Measurements from ENCODE around the gene LRRFIP1.
A peak's percentile ranks its signal among the peaks of the same experiment; 100 is the strongest.

The LRRFIP1 gene

DNA sequence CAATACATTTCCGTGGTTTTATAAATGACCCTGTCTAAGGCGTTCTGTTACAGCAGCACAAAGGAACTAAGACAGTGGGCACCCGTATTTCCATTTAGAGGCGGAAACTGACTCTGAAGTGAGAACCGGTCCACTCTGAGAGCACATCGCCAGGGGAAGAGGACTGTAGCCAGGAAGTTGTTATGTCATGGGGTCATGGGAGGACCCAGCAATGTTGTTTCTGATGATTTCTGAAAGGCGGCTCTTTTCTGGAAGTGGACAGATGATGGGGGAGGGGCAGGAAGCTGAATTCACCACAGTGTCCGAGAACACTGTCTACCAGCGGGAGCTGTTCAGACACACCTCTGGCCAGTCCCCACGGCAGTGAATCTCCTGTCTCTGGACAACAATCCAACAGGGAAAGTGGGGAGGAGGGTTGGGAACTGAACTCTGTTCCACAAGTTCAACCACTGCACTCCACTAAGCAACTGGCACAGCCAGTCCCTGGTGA lies 2.1 kb upstream of the LRRFIP1 start:
- peaks cover 4% of the 10 kb centered on the region for H3K36me3 Mint-ChIP-seq
- peaks cover 3% of the 10 kb centered on the region for H3K27me3 Mint-ChIP-seq
- H3K4me3 Mint-ChIP-seq: peak overlapping the region; percentile 78
- peaks cover 20% of the 10 kb centered on the region for H3K4me1 Mint-ChIP-seq (ENCODE audit: low read depth)
- no peak overlapping the region for H3K27ac Mint-ChIP-seq
- H3K9me3 Mint-ChIP-seq (ENCODE audit: low read depth): no peaks in the 10 kb centered on the region

DNA sequence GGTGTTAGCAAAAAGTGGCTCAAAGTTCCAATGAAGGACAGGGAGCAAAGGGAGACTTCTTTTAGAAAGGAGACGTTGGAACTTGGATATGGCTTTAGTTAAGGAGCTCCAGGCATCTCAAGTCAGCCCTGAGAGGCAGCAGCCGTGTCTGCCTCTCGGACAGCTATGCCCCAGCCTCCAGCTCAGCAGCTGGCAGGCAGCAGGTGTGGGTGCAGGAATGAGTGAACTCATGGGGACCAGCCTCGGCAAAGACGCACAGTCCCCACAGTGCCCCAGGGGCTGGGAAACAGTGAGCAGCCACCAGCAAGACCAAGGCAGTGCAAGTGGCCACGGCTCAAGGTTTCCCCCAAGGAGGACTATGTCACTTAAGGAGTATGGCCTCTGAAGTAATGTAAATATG lies 1.6 kb upstream of the LRRFIP1 start:
- H3K27me3 Mint-ChIP-seq: peaks cover 5% of the 10 kb centered on the region
- H3K36me3 Mint-ChIP-seq: peaks cover 5% of the 10 kb centered on the region
- H3K27ac Mint-ChIP-seq: no peak overlapping the region
- H3K4me3 Mint-ChIP-seq: peak overlapping the region; percentile 78
- no peaks in the 10 kb centered on the region for H3K9me3 Mint-ChIP-seq (ENCODE audit: low read depth)
- H3K4me1 Mint-ChIP-seq (ENCODE audit: low read depth): peaks cover 23% of the 10 kb centered on the region

DNA sequence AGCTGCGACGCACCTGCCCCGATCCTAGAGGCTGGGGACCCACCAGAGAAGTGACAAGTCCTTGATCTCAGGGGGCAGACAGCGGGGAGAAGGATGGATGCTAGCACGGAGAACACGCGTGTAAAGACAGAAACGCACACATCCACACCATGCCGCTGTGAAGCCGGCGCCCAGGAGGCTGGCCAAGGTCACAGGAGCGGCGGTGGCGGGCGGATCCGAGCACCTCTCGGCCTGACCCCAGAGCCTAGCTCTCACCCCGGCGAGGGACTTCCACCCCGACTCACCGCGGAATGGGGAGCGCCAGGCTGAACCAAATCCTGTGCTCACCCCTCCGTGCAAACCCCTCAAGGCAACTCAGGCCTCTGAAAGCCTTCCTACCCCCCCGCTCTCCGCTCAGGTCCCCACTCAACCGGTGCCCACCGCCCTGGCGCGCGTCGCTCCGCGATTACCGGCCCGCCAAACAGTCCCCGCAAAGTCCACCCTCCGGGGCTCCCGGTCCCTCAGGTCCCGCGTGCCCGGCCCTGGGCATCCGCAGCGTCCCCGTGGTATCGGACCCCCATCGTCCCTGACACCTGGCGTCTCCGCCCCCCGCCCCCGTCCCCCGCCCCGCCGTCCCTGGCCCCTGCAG lies 460 bp upstream of the LRRFIP1 start:
- Mint-ChIP-seq H3K36me3 (peaks cover 5% of the 10 kb centered on the region), H3K4me1 (ENCODE audit: low read depth) (peaks cover 23% of the 10 kb centered on the region), H3K27me3 (peaks cover 5% of the 10 kb centered on the region), H3K9me3 (ENCODE audit: low read depth) (no peaks in the 10 kb centered on the region), H3K27ac (peak overlapping the region; percentile 47), H3K4me3 (peak overlapping the region; percentile 78)

DNA sequence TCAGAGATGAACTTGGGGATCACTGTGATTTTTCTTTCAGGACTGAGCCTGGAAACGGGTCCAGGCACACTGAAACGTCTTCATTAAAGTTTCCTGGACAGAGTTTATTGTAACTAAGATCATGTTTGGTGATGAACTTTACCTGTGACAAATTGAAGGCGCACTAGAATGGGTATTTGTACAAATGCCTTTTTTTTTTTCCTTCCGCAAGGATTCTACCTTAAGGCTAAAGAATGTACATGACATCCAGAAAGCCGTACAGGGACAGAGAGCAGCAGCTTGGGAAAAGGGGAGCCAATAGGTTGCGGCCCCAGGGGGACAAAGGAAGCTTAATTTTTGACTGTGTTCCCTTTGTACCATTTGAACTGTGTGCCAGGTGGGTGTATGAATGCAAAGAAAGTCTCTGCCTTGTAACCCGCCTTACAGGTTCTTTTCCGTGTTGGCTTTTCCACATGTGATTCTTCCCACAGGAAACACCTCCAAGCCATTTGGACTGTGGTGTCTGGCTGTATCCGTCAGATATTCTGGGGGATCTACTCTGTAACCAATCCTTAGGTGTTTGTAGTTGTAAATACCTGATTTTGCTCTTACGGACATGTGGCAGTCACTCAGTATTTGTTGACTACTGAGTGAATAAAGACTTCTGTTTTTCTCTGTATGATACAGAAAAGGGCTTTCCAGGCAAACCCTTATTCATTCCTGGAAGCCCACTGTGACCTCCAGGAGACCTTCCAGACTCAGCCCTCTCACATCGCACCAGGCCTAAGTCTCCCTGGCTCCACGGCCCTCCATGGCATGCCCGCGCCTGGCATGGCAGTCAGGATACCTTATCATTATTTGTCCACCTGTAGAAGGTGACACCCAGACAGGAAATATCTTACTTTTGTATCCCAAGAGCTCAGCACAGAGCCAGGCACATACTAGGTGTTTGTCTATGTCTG lies 1.1 kb downstream of the LRRFIP1 start:
- Mint-ChIP-seq H3K9me3 (ENCODE audit: low read depth) (no peaks in the 10 kb centered on the region), H3K27me3 (peaks cover 5% of the 10 kb centered on the region), H3K4me3 (peak overlapping the region; percentile 88), H3K27ac (peak overlapping the region; percentile 46), H3K4me1 (ENCODE audit: low read depth) (peaks cover 23% of the 10 kb centered on the region), H3K36me3 (peaks cover 5% of the 10 kb centered on the region)

DNA sequence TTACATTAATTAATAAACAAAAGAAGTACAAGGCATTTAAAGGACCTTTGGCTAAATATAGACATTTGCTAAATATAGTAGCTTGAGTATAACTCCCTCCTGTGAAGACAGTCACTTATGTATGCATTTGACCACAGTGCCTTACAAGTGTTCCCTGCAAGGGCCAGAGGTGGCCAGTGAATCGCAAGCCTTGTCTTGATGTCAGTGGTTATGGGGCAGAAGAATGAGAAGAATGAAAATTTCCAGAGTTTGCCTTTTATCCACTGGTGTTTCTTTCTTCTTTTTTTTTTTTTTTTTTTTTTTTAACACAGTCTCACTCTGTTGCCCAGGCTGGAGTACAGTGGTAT lies 1.8 kb downstream of the LRRFIP1 start:
- Mint-ChIP-seq H3K9me3 (ENCODE audit: low read depth) (no peaks in the 10 kb centered on the region), H3K4me3 (no peak overlapping the region), H3K27me3 (peaks cover 5% of the 10 kb centered on the region), H3K36me3 (peaks cover 5% of the 10 kb centered on the region), H3K4me1 (ENCODE audit: low read depth) (peaks cover 23% of the 10 kb centered on the region), H3K27ac (no peak overlapping the region)

DNA sequence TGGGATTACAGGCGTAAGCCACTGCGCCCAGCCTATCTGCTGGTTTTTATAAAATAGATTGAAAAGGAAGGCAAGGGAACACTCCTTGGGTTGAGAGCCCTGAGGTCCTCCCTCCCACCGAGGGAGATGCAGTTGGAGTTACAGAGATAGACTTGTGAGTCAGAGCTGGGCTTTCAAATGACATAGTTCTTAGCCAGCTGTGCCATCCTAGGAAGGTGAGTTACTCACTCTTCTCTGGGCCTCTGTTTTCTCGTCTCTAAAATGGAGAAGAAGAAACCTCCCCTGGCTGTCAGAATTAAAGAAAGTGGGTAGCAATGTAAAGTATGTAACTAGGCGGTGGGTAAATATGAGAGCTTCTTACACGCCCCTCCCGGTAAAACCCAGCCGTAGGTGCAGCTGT lies 2.4 kb downstream of the LRRFIP1 start:
- peaks cover 5% of the 10 kb centered on the region for H3K27me3 Mint-ChIP-seq
- no peak overlapping the region for H3K4me3 Mint-ChIP-seq
- H3K27ac Mint-ChIP-seq: no peak overlapping the region

DNA sequence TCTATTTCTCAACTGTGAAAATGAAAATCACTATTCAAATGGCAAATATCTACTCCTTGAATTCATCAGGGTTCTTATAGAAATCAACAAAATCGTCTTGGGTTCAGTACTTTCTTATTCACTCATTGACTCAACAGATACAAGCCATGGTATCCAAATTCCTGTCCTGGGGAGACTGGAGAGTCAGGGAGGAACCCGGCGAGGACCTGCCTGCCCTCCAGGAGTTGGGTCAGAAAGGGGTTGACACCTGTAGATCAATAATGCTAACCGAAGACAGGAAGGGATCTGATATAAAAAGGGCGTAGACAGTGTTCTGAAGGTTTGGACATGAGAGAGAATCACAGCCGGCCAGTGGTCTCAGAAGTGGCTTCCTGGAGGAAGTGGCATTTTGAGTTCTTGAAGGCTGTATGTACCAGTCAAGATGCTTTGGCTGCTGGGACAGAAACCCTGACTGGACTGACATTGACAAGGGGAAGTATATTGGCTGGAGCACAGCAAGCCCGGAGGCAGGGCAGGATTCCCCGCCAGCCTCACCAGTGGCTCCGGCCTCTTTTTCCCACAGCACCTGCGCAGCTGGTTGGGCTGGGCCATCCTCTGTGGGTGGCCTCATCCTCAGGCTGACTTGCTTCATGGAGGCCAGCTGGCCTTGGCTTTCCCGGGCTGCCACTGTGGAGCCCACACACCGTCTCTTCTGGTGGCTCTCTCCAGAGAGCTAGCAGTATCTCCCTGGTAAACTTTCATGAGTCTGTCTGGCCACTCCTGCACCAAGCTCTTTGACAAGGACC lies 3.0 kb downstream of the LRRFIP1 start:
- Mint-ChIP-seq H3K36me3 (peaks cover 9% of the 10 kb centered on the region), H3K4me3 (no peak overlapping the region), H3K9me3 (ENCODE audit: low read depth) (no peaks in the 10 kb centered on the region), H3K4me1 (ENCODE audit: low read depth) (peaks cover 23% of the 10 kb centered on the region), H3K27me3 (peaks cover 7% of the 10 kb centered on the region), H3K27ac (no peak overlapping the region)

More for the DNA sequence above, 2.4 kb downstream of the LRRFIP1 start:
- peaks cover 5% of the 10 kb centered on the region for H3K36me3 Mint-ChIP-seq
- no peaks in the 10 kb centered on the region for H3K9me3 Mint-ChIP-seq (ENCODE audit: low read depth)
- peaks cover 23% of the 10 kb centered on the region for H3K4me1 Mint-ChIP-seq (ENCODE audit: low read depth)

DNA sequence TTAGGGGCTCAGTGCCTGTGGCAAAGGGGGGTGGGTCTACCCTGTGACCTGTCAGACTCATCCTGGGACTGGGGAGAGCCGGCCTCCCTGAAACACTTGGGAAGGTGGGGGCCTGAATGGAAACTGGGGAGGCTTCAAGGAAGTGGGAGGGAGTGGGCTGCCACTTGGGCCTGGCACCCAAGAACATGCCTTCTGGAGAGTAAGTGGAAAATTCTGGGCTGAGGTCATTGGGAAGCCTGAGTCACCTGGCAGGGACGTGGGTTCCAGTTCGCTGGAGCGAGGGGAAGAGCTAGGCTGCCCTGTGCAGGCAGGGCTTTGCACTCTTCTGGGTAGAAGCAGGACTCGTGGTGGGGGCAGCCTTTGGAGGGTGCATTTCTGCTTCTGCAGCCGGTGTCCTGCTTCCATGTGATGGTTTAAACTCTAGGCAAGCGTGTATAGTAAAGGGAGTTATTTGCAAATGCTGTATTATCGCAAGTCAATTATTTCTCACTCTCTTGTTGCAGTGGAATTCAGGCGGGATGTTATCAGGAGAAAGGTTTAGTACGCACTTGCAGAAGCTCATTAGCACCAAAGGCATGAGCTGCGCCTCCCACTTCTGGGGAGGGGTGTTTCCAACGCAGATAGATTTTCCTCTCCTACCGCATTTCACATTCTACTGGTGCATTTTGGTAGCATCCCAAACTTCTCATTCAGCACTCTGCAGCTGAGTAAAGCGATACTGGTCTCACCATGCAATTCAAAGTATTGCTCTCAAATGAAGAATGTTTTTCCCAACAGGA lies 3.8 kb downstream of the LRRFIP1 start:
- Mint-ChIP-seq H3K27me3 (peaks cover 7% of the 10 kb centered on the region), H3K36me3 (peaks cover 9% of the 10 kb centered on the region), H3K4me1 (ENCODE audit: low read depth) (peaks cover 23% of the 10 kb centered on the region), H3K27ac (no peak overlapping the region), H3K4me3 (no peak overlapping the region), H3K9me3 (ENCODE audit: low read depth) (no peaks in the 10 kb centered on the region)

DNA sequence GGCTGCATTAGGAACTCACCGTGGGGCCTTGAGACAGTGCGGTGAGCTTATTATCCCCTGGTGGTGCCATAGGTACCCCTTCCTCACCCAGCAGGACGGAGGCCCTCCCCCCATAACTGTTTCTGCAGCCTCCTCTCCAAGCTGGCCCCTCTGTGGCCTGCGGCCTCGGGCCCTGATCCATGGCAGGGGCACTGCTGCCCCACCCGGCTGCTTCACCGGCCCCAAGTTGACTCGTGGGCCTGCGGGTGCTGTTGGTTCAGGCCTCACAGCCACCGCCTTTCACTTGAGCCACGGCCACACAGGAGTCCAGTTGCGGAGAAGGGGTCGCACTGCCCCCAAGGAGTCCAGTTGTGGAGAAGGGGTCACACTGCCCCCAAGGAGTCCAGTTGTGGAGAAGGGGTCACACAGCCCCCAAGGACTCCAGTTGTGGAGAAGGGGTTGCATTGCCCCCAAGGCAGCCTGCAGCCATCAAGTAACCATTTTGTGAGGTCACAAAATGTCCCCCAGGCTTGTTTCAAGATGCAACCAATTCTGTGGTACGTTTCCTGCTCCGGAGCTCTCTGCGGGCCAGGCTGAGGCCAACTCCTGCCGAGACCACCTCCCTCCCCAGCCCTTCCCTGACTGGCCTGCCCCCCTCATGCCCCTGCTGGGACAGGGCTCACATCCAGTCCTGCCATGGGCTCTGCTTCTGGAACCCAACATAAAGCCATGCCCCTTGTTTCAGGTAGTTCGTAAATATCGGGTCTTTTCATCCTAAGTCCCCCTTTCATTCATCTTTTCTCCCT lies 4.6 kb downstream of the LRRFIP1 start:
- Mint-ChIP-seq H3K27ac (no peak overlapping the region), H3K4me3 (no peak overlapping the region), H3K4me1 (ENCODE audit: low read depth) (peaks cover 25% of the 10 kb centered on the region), H3K36me3 (peaks cover 9% of the 10 kb centered on the region), H3K9me3 (ENCODE audit: low read depth) (no peaks in the 10 kb centered on the region), H3K27me3 (peaks cover 7% of the 10 kb centered on the region)

DNA sequence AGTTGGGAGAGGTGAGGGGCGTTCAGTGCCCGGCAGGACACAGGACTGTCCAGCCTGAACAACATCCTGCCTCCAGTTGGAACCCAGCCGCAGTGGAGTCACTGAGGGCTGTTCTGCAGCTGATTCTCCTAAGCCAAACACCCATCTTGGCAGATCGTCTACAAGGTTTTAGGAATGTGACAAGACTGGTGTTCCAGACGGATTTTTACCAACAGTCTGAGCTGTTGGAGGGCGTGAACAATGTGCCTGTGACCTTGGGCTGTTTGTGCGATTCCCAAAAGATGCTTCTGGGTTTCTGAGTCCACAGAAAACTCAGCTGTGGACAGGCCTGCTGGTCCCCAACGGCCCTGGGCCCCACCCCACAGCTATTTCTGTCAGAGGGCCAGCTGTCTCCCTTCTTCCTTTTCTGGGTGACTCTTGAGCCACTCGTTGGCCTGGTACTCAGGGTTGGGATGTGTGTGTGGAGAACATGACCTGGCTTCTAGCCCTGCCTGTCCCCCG lies 5.7 kb downstream of the LRRFIP1 start:
- Mint-ChIP-seq H3K36me3 (peaks cover 9% of the 10 kb centered on the region), H3K4me3 (no peak overlapping the region), H3K4me1 (ENCODE audit: low read depth) (peaks cover 23% of the 10 kb centered on the region), H3K9me3 (ENCODE audit: low read depth) (no peaks in the 10 kb centered on the region), H3K27ac (no peak overlapping the region), H3K27me3 (peaks cover 7% of the 10 kb centered on the region)

DNA sequence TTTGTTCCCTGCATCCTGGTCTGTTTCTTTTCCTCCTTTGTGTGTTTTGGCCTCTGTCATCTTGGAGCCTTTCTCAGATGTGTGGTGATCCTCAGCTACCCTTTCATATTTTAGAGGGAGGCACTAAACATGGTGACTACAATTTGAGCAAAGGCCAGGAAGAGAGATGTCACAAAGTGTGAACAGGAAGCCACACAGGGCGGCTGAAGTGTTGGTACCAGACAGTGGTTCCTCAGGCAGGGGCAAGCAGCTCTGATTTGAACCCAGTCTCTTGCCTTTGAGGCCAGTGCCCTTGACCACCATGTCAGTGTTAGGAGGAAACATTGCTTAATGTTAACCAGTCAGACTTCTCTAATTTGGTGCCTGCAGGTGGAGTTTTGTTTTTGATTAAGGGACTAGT lies 9.2 kb downstream of the LRRFIP1 start:
- H3K9me3 Mint-ChIP-seq (ENCODE audit: low read depth): no peaks in the 10 kb centered on the region
- peaks cover 4% of the 10 kb centered on the region for H3K36me3 Mint-ChIP-seq
- peaks cover 2% of the 10 kb centered on the region for H3K27me3 Mint-ChIP-seq
- H3K27ac Mint-ChIP-seq: no peak overlapping the region
- H3K4me3 Mint-ChIP-seq: no peak overlapping the region
- peaks cover 5% of the 10 kb centered on the region for H3K4me1 Mint-ChIP-seq (ENCODE audit: low read depth)

DNA sequence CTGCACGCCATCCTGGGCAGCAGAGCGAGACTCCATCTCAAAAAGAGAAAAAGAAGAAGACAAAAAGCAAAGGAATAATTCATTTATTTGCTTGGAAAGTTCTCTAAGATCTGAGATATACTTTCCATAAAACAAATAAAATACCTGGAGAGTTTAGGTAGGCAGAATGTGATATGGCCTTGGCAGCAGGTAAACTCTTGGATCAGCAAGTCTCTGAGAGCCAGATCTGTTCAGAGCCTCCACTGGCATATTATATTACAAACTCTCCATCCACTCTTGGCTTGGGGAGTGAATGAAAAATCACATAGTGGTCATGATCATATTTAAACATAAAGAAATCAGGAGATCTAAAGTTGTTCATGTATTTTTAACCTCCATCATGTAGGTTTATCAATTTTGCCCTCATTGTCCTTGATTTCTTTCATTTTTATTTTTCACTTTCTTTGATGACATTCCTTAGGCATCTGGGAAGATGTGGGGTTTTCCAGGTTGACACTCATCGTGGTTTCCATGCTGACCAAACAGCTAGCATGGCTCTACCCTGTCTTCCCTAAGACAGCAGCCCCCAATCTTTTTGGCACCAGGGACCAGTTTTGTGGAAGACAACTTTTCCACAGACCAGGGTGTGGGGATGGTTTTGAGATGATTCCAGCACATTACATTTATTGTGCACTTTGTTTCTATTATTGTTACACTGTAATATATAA lies 10.2 kb downstream of the LRRFIP1 start:
- Mint-ChIP-seq H3K9me3 (ENCODE audit: low read depth) (no peaks in the 10 kb centered on the region), H3K36me3 (peaks cover 4% of the 10 kb centered on the region), H3K4me3 (no peak overlapping the region), H3K4me1 (ENCODE audit: low read depth) (peaks cover 5% of the 10 kb centered on the region), H3K27me3 (peaks cover 2% of the 10 kb centered on the region), H3K27ac (no peak overlapping the region)

DNA sequence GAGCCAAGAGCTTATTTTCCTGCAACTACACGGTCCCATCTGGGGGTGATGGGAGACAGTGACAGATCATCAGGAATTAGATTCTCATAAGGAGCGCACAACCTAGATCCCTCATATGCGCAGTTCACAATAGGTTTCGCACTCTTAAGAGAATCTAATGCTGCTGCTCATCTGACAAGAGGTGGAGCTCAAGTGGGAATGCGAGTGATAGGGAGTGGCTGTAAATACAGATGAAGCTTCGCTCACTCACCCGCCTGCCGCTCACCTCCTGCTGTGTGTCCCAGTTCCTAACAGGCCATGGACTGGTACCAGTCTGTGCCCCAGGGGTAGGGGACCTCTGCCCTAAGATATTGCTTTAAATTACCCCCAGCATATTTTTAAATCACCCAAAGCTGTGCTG lies 10.8 kb downstream of the LRRFIP1 start:
- peaks cover 2% of the 10 kb centered on the region for H3K27me3 Mint-ChIP-seq

More for the DNA sequence above, 10.8 kb downstream of the LRRFIP1 start:
- H3K4me1 Mint-ChIP-seq (ENCODE audit: low read depth): peaks cover 5% of the 10 kb centered on the region
- no peaks in the 10 kb centered on the region for H3K9me3 Mint-ChIP-seq (ENCODE audit: low read depth)
- H3K36me3 Mint-ChIP-seq: peaks cover 4% of the 10 kb centered on the region
- H3K27ac Mint-ChIP-seq: no peak overlapping the region
- no peak overlapping the region for H3K4me3 Mint-ChIP-seq

Data from activated naive CD8-positive, alpha-beta T cell (primary cell).